Tibial nerve (tissue), 4 donors: ENCODE results near the gene PNPLA5. TPM values are rescaled to one million over a fixed set of nuclear protein-coding genes. Genes with fewer than 3 reads are reported as not detected.
A peak's percentile ranks its signal among the peaks of the same experiment; 100 is the strongest.

Experiments used
- DNase-seq, 2 donors: peaks; one replicate each; pipeline ENCODE4 v3.0.0-alpha.2; 2019; ENCODE audit warnings: low spot score in 2 of 2
- H3K27ac ChIP-seq, 4 donors: fragments of 200-600 bp; sonication (generic) in 3 of 4; one replicate each; pipeline ENCODE4 v1.5.1; 2017 to 2019; ENCODE audit warnings: mild to moderate bottlenecking in 1 of 4
- H3K27me3 ChIP-seq, 2 donors: fragments of 200-600 bp; sonication (generic) in 1 of 2; one replicate each; pipeline versions ENCODE4 v1.5.1 to v1.6.0; 2017 to 2019
- H3K36me3 ChIP-seq, 3 donors: fragments of 200-600 bp; sonication (generic); one replicate each; pipeline ENCODE4 v1.5.1; 2018 to 2019
- H3K4me1 ChIP-seq, 4 donors: fragments of 200-600 bp; sonication (generic) in 3 of 4; one replicate each; pipeline ENCODE4 v1.5.1; 2017 to 2019
- H3K4me3 ChIP-seq, 4 donors: fragments of 200-600 bp; sonication (generic) in 3 of 4; one replicate each; pipeline ENCODE4 v1.5.1; 2017 to 2019; ENCODE audit warnings: mild to moderate bottlenecking in 1 of 4, moderate library complexity in 1 of 4
- H3K9me3 ChIP-seq, 4 donors: fragments of 200-600 bp; sonication (generic) in 3 of 4; one replicate each; pipeline ENCODE4 v1.5.1; 2017 to 2019
- CTCF ChIP-seq, 5 experiments: fragments of 200-600 bp in 3 of 5; fragments of 450-650 bp in 2 of 5; sonication (generic) in 3 of 5; IDR thresholded peaks; one replicate each; pipeline ENCODE4 v1.5.1; 2016 to 2019; ENCODE audit warnings: antibody characterized with exemption in 5 of 5, mild to moderate bottlenecking in 3 of 5, moderate library complexity in 2 of 5
- EP300 ChIP-seq, 2 donors: sonication (generic); formaldehyde crosslinking; IDR thresholded peaks; one replicate each; pipeline ENCODE4 v1.6.1; 2017; ENCODE audit warnings: antibody characterized with exemption in 2 of 2, mild to moderate bottlenecking in 1 of 2
- POLR2A ChIP-seq, 2 donors: fragments of 450-650 bp; IDR thresholded peaks; one replicate each; pipeline ENCODE4 v1.6.1; 2017; ENCODE audit warnings: antibody characterized with exemption in 2 of 2, mild to moderate bottlenecking in 2 of 2, moderate library complexity in 2 of 2
- WGBS, 2 donors: methylation state at CpG; one replicate each; pipeline ENCODE4 v1.1.5; 2018; 5-methylcytosine and 5-hydroxymethylcytosine counted together
- total RNA-seq, 4 donors: library from RNA; depleted of rRNA; stranded (reverse); fragments of >200 nt; gene quantifications; one replicate each; pipeline ENCODE4 v1.1.0, GENCODE V29; 2016

Gene PNPLA5
- total RNA-seq, 4 donors from 2014 or later = not detected

DNA sequence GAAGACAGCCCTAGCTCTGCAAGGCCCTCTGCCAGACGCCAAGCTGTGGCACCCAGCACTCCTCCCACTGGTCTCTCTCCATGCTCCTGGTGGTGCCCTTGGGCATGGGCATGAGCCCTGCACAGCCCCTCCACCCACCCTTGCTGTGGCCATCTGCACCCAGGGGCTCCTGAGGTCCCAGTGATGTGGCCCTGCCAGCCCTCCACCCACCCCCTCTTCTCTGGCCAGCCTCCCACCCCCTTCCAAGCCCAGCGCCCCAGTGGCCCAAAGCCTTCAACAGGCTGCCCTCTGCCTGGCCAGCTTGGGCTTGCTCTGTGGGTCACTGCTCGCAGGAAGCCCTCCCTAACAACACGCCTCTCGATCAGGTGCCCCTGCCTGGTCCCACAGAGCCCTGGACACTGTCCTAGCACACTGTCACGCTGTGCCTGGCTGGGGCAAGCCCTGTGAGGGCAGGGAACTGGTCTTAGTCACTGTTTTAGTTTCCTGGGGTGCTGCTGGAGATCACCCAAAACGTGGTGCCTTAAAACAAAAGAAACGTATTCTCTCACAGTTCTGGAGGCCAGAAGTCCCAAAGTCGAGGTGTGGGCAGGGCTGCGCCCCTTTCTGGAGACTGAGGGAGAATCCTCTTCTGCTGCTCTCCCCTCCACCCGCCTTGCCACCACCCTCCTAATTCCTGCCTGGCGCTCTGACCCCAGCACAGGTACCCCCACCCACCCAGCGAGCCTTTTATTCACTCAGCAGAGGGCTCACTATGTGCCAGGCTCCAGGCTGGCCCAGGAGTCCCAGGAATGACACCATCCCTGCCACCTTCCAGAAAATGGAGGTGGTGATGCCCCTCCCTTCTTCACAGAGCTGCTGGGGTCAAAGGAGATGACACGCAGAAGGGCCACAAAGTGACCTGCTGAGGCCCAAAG, 44.2 kb downstream of the PNPLA5 start:
- peaks cover 0 to 4% of the 10 kb centered on the region in 2 donors for H3K27me3 ChIP-seq
- no peaks in the 10 kb centered on the region for H3K4me1 ChIP-seq
- WGBS, 2 donors = 83 to 89% methylated on average over 13 to 14 of the region's 14 CpGs
- TF ChIP-seq CTCF (IDR thresholded peaks at IDR 0.05) (no peak), POLR2A (IDR thresholded peaks at IDR 0.05) (no peak)
- peak in 1 of 2 donors; percentile 3 for DNase-seq
- no peak overlapping the region for H3K27ac ChIP-seq
- no peak overlapping the region for H3K4me3 ChIP-seq
- no peaks in the 10 kb centered on the region for H3K36me3 ChIP-seq
- H3K9me3 ChIP-seq = peaks cover 0 to 6% (median 0%) of the 10 kb centered on the region in 4 donors

GRCh38 chr22:43846966-43847365, 44.8 kb downstream of the PNPLA5 start:
- 68 to 78% methylated on average over 11 of the region's 11 CpGs for WGBS, 2 donors
- DNase-seq = no peak

DNA sequence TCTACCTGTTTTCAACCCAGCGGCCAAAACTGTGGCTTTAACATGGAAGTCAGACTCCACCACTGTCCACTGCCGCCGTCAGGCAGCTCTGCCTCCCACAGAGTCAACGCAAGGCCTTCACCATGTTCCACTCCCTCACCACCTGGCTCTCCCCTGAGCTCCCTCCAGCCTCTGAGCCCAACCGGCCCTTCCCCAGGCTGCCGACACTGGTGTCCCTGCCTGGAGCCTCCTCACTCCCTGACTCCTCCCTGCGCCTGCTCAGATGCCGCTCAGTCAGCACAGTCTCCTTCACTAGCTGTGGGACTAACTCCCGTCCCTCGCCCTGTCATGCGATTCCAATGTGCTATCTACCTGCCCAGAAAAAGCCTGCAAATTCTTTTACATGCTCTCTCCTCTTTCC, 45.8 kb downstream of the PNPLA5 start:
- H3K27ac ChIP-seq = no peak overlapping the region
- no peak for DNase-seq
- H3K27me3 ChIP-seq = no peaks in the 10 kb centered on the region
- 73 to 75% methylated on average over 11 of the region's 11 CpGs for WGBS, 2 donors
- H3K9me3 ChIP-seq = peaks cover 0 to 6% (median 0%) of the 10 kb centered on the region in 4 donors
- H3K4me3 ChIP-seq = no peak overlapping the region
- no peak for TF ChIP-seq CTCF (IDR thresholded peaks at IDR 0.05)
- no peaks in the 10 kb centered on the region for H3K4me1 ChIP-seq
- no peaks in the 10 kb centered on the region for H3K36me3 ChIP-seq

More at GRCh38 chr22:43846966-43847365, 44.8 kb downstream of the PNPLA5 start:
- Histone ChIP-seq H3K27ac (no peak overlapping the region), H3K4me3 (no peak overlapping the region), H3K4me1 (no peaks in the 10 kb centered on the region), H3K9me3 (peaks cover 0 to 6% (median 0%) of the 10 kb centered on the region in 4 donors), H3K27me3 (peaks cover 0 to 3% of the 10 kb centered on the region in 2 donors), H3K36me3 (no peaks in the 10 kb centered on the region)
- TF ChIP-seq CTCF (IDR thresholded peaks at IDR 0.05) (no peak), EP300 (IDR thresholded peaks at IDR 0.05) (no peak), POLR2A (IDR thresholded peaks at IDR 0.05) (no peak)

- H3K4me1 ChIP-seq = no peaks in the 10 kb centered on the region
- no peak for TF ChIP-seq CTCF (IDR thresholded peaks at IDR 0.05)
- no peak for TF ChIP-seq EP300 (IDR thresholded peaks at IDR 0.05)
- TF ChIP-seq POLR2A (IDR thresholded peaks at IDR 0.05) = no peak
- no peaks in the 10 kb centered on the region for H3K27me3 ChIP-seq
- no peak overlapping the region for H3K4me3 ChIP-seq
- WGBS, 2 donors = 81 to 84% methylated on average over 16 to 23 of the region's 31 CpGs
- H3K9me3 ChIP-seq = peaks cover 0 to 5% (median 0%) of the 10 kb centered on the region in 4 donors
- DNase-seq = no peak
- no peaks in the 10 kb centered on the region for H3K36me3 ChIP-seq
- no peak overlapping the region for H3K27ac ChIP-seq
Observed at GRCh38 chr22:43844560-43845545, 47.0 kb downstream of the PNPLA5 start.
